NCI-H82 treated with DMSO at 0.1 percent for 48 hours (cell line): ENCODE data around the gene SLC22A25.
"Not testable (repeated sequence)": the region's sequence is repeated elsewhere in the genome, so short reads cannot be mapped to it uniquely, and the experiment has no call there.

ENCODE experiments used
- DNase-seq: peaks from one replicate; lab custom pipeline; 2025; ENCODE audit not compliant: unreplicated experiment; lab: John Stamatoyannopoulos, UW

Gene SLC22A25

DNA sequence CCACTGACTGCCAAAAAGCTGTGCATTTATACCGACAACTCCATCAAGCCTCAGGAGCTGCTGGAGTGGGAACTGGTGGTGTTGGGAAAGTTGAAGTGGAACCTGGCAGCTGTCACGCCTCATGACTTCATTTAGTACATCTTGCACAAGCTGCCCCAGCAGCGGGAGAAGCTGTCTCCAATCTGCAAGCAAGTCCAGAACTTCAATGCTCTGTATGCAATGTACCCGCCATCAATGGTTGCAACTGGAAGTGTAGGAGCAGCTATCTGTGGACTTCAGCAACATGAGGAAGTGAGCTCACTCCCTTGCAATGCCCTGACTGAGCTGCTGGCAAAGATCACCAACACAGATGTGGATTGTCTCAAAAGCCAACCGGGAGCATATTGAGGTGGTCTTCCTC is at the start of gene SLC22A25:
TSS of gene SLC22A25 (minus strand) at position 67 of the 400 bp plus-strand sequence. CDS start 13,947 bp downstream, outside the sequence.
- no peak for DNase-seq

DNA sequence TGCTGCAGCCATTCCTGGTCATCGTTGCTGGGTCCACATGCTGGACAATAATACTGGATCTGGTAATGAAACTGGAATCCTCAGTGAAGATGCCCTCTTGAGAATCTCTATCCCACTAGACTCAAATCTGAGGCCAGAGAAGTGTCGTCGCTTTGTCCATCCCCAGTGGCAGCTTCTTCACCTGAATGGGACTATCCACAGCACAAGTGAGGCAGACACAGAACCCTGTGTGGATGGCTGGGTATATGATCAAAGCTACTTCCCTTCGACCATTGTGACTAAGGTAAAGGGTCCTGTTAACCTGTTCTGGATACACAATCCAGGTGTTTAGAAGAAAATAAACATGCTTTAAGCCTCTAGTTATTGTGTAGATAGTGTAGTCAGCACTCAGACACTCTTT is 46.9 kb upstream of the SLC22A25 start:
- DNase-seq: no peak

DNA sequence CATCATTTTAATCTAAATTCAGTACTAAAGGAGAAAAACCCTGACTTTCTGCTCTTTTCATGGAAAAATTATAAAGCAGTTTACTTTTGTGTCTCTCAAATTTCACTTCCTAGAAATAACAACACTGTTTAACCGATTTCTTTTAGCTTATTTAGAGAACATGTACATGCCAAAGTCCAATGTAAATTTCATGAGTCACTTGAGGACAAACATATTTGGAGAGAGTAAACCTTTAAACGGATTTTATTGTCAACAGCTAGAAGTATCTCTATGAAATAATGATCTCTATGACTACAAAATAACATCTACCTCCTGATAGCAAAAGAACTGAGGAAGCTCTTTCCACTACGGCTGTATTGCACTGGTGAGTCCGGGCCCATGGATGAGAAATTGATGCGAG is 46.3 kb upstream of the SLC22A25 start:
- DNase-seq: no peak

DNA sequence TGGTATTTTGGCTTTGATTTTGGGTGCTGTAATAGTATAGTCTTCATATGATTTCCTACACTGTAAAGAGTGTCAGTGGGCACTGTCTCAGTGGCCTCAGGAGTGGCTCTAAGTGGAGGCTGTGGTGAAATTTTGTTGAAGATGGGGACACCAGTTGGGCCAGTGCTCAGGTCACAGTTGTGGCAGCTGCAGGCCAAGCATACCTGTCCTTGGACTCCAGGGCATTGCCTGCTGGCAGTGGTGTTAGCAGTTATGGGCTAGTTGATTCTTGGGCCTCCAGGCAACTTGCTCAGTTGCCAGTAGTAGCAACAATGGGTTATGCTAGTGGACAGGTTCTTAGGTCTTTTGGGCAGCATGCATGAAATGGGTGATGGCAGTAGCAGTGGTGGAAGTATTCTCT is 39.2 kb upstream of the SLC22A25 start:
- DNase-seq: no peak

DNA sequence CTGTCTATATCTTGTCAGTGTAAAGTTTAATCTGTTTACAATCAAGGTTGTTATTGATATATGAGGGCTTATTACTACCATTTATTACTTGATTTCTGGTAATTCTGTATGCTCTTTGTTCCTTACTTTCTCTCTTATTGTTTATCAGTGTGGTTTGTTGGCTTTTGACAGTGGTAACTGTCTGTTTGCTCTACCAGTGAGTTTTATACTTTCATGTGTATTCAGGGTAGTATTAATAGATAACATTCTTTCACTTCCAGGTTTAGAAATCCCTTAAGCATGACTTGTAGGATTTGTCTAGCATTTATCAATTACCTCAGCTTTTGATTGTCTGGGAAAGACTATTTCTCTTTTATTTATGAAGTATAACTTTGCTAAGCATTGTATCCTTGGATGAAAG is 37.5 kb upstream of the SLC22A25 start:
- no peak for DNase-seq

DNA sequence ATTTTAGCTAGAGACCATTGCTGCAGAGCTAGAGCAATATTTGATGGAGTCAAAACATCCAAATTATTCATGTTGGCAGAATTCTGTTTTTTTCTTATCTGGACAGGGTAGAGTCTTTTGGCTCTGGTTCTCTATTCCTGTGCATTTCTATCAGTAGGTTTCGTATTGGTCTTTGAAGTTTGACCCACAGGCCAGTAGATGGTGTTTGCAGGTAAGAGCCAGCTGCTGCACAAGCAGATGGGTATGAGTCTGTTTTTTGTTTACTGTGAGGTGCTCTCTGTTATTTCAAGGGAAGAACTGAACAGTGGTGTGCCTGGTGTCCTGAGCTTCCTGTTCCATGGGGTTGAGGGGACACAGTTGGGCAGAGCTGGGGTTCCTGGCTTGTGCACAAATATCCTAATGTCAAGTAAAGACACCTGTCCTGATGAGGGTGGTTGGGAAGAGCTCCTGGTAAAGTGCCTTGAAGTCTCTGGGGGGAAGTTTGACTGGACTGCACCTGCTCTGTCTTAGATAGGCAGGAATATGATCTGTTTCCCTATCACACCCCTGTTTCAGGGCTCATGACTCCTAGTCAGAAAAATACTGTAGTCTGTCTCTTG is 34.0 kb upstream of the SLC22A25 start:
- no peak for DNase-seq

DNA sequence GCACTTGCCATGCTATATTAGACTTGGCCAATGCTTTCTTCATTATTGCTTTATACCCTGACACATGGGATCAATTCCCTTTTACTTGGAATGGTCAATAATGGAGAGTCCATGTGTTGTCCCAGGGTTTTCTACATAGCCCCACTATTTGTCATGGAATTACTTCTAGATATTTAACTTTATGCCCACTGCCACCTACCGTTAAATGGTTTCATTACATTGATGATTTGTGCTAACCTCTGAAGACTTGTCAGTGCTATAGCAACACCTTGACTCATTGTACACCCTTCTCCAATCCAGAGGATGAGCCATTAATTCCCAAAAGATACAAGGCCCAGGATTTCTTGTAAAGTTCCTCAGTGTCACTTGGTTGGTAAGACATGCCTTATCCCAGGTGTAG is 31.4 kb upstream of the SLC22A25 start:
- no peak for DNase-seq

DNA sequence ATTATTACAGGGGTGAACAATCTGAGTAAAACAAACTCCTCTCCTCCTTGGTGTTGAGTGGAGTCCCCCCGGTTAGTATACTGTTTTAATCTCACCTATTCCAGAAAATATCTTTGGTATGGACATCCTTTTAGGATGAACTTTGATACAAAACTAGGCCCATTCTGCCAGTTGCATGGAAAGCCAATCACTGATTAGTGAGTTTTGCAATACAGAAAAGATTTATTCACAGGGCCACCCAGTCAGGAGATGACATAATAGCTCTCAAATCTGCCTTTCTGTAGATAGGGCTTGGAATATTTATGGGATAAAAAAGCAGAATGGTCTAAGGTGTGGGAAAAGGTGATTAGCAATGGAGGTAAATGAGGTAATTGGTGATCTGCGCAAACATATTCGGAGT is 30.3 kb upstream of the SLC22A25 start:
- DNase-seq: no peak

DNA sequence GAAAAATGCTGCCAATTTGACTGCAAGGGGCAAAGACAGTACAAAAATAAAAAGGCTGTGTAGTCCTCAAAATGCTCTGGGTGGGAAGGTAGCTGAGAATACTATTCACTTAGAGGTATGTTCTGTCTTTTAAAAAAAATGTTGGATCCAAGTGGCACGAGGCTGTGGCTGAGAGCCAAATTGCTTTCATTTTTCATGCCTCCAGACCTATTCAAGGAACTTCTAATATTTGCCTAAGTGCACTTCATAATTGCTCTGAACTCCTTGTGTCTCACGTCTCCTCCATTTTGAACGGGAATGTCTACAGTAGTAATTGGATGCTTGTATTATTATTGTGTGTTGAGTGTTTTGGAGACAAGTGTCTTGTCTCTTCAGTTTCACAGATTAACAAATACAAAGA is 19.1 kb upstream of the SLC22A25 start:
- no peak for DNase-seq

DNA sequence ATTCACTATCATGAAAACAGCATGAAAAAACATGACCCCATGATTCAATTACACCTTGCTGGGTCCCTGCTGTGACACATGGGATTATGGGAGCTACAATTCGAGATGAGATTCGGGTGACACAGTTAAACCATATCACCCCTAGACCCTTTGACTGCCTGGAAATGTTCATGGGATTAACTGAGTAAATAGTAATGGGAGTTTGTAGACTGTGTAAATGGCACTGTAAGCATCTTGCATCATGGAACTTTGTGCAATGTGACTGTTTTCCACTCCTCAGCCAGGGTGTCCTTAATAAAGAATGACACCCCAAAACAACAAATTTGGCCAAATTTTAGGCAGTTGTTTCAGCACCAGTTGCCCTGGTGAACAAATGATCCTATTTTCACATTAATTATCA is 7.9 kb upstream of the SLC22A25 start:
- DNase-seq: no peak

DNA sequence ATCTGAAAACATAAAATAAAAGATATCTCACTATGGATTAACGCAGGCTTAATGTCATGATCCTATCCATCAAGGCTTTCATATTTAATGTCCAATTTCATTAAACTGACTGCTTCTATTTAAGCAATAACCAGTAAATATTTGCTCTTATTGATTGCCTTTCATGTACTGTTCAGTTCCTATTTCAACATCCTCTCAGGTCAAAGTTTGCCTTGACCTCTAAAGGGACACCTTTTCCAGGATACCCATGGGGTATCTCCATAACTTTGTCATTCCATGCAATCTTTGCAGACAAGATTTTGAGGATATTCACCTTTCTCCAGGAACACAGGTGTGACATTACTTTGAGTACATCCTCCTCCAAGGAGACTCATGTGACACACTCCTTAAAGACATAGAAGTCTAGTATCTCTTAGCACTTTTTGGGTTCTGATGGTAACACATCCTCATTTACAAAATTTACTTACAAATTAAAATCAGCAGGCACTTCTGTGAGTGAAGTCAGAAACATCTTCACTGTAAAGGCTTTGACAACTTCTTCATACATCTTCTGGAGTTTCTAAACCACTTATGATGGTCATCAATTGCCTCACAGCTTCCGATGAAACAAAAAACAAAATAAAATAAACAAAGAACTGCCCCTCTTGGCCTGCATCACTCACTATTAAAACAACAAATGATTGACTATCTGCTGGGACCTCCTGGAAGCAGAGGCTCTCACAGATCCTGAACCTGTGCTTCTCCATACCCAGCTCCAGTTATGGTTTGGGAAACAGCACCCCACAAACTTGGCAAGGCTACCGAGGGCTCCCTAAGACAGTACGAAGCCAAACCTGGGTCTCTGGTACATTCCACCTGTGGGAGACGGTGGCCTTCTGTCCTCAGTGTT is 7.0 kb upstream of the SLC22A25 start:
- no peak for DNase-seq

DNA sequence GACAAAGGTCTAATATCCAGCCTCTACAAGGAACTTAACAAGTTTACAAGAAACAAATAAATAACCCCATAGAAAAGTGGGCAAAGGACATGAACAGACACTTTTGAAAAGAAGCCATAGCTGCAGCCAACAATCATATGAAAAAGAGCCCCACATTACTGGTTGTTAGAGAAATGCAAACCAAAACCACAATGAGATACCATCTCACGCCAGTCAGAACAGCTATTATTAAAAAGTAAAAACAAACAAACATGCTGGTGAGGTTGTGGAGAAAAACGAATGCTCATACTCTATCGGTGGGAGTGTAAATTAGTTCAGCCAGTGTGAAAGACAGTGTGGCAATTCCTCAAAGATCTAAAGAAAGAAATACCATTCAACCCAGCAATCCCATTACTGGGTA is 5.6 kb upstream of the SLC22A25 start:
- DNase-seq: no peak

DNA sequence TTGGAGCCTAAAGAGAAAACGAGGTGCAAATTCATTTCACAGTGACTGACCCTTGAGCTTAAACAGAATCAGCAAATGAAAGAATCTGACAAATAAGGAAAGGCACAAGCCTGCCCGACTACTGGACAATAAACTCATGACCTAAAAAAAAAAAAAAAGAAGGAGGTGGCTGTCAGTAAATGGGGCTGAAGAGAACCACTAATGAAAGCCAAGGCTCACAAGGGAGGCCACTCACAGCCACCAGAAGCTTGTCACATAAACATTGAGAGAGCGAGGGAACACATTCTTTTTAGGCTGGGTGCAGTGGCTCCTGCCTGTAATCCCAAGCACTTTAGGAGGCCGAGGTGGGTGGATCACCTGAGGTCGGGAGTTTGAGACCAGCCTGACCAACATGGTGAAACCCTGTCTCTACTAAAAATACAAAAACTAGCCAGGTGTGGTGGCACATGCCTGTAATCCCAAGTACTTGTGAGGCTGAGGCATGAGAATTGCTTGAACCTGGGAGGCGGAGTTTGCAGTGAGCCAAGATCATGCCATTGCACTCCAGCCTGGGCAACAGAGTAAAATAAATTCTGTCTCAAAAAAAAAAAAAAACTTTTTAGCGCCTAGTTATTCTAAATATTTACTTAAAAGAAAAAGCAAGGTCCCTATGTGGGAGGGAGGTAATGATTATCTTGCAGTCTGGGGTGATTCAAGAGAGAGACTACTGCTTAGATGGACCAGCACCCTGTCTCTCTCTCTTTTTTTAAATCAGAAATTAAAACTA is 4.0 kb upstream of the SLC22A25 start:
- not testable (repeated sequence) for DNase-seq

DNA sequence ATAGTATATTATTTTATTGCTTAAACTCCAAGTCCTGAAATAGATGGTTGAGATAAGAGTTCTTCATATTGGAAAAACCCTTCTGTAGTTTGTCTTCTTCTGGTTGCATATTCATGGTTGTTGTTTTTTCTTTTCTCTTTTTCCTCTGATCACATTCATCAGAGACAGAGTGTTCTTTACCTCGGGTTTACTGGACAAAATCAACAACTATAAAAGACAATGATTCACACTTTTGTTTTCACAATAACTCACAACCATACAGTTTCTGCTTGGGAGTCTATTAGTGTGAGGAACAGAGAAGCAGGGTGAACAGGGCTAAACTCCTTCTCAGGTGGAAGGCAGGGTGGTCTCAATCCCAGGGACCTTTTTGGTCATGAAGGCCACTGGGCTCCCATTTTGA is 2.6 kb upstream of the SLC22A25 start:
- DNase-seq: no peak

DNA sequence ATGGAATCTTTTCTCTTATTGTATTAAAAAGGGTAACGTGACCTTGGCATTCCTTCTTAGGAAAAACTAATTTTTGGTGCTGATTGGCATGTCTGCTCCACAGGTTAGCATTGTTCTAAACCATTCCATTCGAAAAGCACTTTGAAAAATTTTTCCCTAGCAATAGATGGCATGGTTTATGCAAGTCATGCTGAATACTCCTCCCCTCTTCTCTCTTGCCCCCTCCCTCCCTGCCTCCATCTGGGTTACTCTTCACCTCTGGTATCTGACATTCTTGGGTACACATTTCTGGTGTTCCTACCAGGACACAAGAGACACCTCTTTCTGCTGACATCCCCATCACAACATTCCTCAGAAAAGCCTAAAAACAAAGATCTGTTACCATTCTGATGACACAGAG is 1.5 kb upstream of the SLC22A25 start:
- DNase-seq: no peak

DNA sequence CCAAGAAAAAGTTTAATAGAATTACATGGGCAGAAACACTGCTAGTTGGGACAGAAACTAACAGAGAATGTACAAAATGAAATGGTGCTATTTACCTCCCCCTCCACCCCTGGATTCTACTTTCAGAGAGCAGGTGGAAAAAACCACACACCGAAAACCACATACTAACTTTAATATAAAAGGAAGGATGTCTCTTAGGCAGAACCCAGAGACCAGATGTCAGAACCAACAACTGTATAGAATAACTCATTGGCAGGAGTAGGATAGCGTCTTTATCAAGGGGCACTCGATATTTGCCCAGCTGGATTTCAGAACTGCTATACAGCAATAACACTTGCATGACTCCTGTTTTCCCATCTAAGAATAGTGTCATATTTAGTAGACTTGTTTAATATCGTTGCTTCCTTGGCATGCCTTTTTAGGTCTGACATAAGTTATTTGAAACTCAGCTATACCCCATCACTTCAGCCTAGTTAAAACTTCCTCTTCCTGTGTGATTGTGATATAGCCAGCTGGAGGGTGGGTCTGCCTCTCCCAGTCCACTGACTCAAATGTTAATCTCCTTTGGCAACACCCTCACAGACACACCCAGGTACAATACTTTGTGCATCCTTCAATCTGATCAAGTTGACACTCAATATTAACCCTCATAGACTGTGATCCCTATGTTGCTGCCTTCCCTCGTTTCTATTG is 1.2 kb downstream of the SLC22A25 start:
- no peak for DNase-seq

DNA sequence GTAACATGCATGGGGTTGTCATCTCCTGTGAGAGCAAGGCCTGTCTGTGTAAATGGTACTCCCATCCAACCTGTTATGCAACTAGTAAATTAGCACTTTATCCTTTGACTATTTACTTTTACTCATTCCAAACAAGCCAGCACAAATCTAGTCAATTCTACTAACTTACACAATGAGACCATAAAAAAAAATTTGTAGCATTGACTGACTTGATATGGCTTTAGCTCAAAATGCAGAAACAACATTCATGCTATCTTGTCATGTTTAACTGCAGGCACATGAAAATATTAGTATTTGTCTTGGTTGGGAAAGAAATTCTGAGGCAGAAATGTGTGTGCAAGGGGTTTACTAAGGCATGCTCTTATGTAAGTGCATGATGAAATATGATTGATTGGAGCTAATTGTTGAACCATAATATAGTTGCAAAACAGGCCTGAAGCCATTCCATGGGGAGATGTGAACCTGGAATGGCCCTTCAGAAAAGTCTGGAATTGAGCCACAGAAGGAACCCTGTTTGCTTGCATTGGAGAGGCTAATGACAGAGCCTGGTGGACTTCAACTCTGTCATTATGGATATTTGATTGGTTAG is 2.5 kb downstream of the SLC22A25 start:
- DNase-seq: no peak

DNA sequence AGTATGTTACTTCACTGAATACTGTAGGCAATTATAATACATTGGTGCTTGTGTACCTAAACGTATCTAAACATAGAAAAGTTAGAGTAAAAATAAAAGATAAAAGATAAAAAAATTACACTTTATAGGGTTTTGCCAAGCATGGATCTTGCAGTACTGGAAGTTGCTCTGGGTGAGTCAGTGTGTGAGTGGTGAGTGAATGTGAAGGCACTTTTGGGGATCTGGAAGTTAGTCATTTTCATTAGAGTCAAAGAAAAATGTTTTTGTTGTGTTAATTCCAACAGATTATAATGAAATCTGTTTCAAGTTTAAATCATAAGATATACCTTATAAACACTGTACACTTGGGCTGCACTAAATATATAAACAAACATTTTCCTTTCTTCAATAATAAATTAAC is 3.3 kb downstream of the SLC22A25 start:
- DNase-seq: no peak

DNA sequence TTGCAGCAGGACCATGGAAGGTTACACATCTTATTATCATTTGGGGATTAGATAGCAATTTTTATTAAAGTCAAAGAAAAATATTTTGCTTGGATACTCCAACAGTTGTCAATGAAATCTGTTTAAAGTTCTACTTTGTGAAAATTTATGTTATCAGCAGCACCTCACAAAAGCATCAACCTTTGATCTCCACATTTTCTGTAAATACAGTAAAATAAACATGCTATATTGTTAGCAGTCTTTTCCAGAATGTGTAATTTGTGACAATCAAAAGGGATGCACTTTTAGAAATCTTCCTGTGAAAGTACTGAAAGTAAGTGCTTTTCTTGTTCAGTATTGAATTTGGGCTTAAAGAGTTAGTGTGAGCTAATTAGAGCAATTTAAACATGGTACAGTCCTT is 4.1 kb downstream of the SLC22A25 start:
- no peak for DNase-seq

DNA sequence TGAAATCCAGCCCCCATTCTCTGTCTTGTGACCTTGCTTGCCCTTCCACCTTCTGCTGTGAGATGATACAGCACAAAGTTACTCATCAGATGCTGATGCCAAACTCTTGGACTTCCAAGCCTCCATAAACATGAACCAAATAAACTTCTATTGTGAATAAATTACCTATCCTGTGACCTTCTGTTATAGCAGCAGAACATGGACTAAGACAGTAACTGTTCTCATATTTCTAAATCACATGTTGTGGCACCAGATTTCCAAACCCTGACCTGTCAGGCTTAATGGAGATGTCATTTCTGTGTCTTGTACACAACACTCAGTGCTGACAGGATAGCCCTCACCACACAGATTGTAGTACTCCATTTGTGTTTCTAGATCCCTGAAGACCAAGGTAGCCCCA is 6.0 kb downstream of the SLC22A25 start:
- no peak for DNase-seq
